ENCODE measurements around the gene CST11. TPM values are rescaled to one million over a fixed set of nuclear protein-coding genes. Genes with fewer than 3 reads are reported as not detected.

The CST11 gene
- total RNA-seq, 1 donor: not detected

- Histone ChIP-seq H4K20me1 (ENCODE audit: insufficient read depth, low read length) (no peaks in the 10 kb centered on the region), H3K27ac (ENCODE audit: low read depth, low read length) (no peak overlapping the region), H3K4me3 (ENCODE audit: insufficient read depth, low read length) (no peak overlapping the region), H3K27me3 (ENCODE audit: insufficient read depth, low read length) (no peaks in the 10 kb centered on the region), H3K79me2 (ENCODE audit: insufficient read depth, low read length) (no peaks in the 10 kb centered on the region), H3K9me3 (ENCODE audit: low read depth, low read length) (no peaks in the 10 kb centered on the region), H3K36me3 (ENCODE audit: insufficient read depth, low read length) (no peaks in the 10 kb centered on the region), H3K4me2 (ENCODE audit: insufficient read depth, low read length) (no peak overlapping the region), H3K4me1 (ENCODE audit: insufficient read depth, low read length) (no peaks in the 10 kb centered on the region), H2AFZ (ENCODE audit: low read length) (no peak overlapping the region)
- no peak for DNase-seq (ENCODE audit: insufficient read length, low spot score, missing footprints)
- TF ChIP-seq, protein P1, sequence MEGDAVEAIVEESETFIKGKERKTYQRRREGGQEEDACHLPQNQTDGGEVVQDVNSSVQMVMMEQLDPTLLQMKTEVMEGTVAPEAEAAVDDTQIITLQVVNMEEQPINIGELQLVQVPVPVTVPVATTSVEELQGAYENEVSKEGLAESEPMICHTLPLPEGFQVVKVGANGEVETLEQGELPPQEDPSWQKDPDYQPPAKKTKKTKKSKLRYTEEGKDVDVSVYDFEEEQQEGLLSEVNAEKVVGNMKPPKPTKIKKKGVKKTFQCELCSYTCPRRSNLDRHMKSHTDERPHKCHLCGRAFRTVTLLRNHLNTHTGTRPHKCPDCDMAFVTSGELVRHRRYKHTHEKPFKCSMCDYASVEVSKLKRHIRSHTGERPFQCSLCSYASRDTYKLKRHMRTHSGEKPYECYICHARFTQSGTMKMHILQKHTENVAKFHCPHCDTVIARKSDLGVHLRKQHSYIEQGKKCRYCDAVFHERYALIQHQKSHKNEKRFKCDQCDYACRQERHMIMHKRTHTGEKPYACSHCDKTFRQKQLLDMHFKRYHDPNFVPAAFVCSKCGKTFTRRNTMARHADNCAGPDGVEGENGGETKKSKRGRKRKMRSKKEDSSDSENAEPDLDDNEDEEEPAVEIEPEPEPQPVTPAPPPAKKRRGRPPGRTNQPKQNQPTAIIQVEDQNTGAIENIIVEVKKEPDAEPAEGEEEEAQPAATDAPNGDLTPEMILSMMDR (IDR thresholded peaks at IDR 0.05; ENCODE audit: extremely low read depth, low read depth, low read length): no peak
These were observed 8.5 kb upstream of the CST11 start for GRCh38 chr20:23461180-23461579.

DNA sequence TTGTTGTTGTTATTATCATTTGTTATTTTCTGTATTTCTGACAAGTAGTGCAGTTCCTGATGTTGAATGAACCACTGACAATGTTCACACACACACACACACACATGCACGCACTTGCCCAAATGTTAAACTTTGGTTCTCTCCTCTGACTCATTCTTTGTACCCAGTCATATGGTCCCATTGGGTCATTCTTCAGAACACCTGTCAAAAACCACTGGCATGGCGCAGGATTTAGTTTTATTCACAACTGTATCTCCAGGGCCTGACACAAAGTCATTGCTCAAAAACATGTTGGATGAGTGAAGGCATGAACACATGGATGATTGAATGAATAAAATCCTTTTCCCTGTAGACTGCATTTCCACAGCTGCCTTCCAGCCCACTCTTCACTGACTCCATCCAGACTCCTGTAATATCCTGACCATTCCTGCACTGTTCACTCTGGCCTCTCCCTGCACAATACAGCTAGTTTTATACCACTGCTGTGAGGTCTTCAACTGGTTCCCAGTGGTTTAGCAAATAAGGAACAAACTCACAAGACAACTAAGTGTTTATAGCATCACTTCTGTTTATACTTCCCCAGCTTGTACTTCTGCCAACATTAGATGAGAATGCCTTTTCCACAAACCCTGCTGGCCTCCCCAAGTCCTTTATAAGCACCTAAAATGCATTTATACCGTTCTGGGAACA, 6.9 kb upstream of the CST11 start:
- no peaks in the 10 kb centered on the region for H3K9me3 ChIP-seq (ENCODE audit: low read depth, low read length)
- H3K36me3 ChIP-seq (ENCODE audit: insufficient read depth, low read length): no peaks in the 10 kb centered on the region
- no peaks in the 10 kb centered on the region for H3K79me2 ChIP-seq (ENCODE audit: insufficient read depth, low read length)
- TF ChIP-seq, protein P1 (IDR thresholded peaks at IDR 0.05; ENCODE audit: extremely low read depth, low read depth, low read length): no peak
- no peak overlapping the region for H3K27ac ChIP-seq (ENCODE audit: low read depth, low read length)
- H4K20me1 ChIP-seq (ENCODE audit: insufficient read depth, low read length): no peaks in the 10 kb centered on the region
- H3K4me2 ChIP-seq (ENCODE audit: insufficient read depth, low read length): no peak overlapping the region
- no peak for DNase-seq (ENCODE audit: insufficient read length, low spot score, missing footprints)
- no peak overlapping the region for H3K4me3 ChIP-seq (ENCODE audit: insufficient read depth, low read length)
- no peaks in the 10 kb centered on the region for H3K4me1 ChIP-seq (ENCODE audit: insufficient read depth, low read length)
- H2AFZ ChIP-seq (ENCODE audit: low read length): no peak overlapping the region
- no peaks in the 10 kb centered on the region for H3K27me3 ChIP-seq (ENCODE audit: insufficient read depth, low read length)

DNA sequence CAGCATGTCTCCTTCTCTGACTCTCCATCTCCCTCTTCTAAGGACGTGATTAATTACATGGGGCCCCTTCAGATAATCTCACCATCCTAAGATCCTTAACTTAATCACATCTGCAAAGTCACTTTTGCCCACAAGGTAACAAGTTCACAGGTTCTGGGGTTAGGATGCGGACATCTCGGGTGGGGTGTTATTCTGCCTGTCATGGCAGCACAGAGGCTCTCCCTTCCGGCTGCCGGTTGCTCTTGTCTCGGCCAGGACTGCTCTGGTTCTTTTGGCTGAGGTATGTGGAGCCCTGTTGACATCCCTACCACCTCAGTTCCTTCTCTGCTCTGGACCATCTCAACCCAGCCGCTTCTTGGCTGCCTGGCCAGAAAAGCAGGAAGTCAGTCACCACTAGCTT, 4.2 kb upstream of the CST11 start:
- peaks cover 10% of the 10 kb centered on the region for H3K27me3 ChIP-seq (ENCODE audit: insufficient read depth, low read length)
- H3K9me3 ChIP-seq (ENCODE audit: low read depth, low read length): no peaks in the 10 kb centered on the region
- TF ChIP-seq, protein P1 (IDR thresholded peaks at IDR 0.05; ENCODE audit: extremely low read depth, low read depth, low read length): no peak
- H3K36me3 ChIP-seq (ENCODE audit: insufficient read depth, low read length): no peaks in the 10 kb centered on the region
- no peak overlapping the region for H3K4me3 ChIP-seq (ENCODE audit: insufficient read depth, low read length)
- H3K4me1 ChIP-seq (ENCODE audit: insufficient read depth, low read length): no peaks in the 10 kb centered on the region
- no peaks in the 10 kb centered on the region for H4K20me1 ChIP-seq (ENCODE audit: insufficient read depth, low read length)
- no peak overlapping the region for H2AFZ ChIP-seq (ENCODE audit: low read length)
- H3K79me2 ChIP-seq (ENCODE audit: insufficient read depth, low read length): no peaks in the 10 kb centered on the region
- DNase-seq (ENCODE audit: insufficient read length, low spot score, missing footprints): no peak
- no peak overlapping the region for H3K4me2 ChIP-seq (ENCODE audit: insufficient read depth, low read length)
- no peak overlapping the region for H3K27ac ChIP-seq (ENCODE audit: low read depth, low read length)

DNA sequence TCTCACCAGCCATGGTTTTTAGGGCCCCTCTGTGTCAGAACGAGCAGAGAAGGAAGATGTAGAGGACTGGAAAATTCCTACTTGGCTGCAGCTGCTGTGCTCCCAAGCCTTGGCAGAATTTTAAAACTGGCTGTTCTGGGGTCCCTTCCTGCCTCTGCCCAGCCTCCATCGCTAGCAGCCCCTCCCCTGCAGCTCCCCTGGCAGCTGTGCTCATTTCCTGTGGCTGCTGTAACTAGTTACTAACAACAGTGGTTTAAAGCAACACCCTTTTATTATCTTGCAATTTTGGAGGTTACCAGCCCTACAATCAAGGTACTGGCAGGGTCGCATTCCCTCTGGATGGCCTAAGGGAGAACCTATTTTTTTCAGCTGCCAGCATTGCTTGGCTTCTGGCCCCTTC, 3.7 kb upstream of the CST11 start:
- Histone ChIP-seq H3K79me2 (ENCODE audit: insufficient read depth, low read length) (no peaks in the 10 kb centered on the region), H3K27me3 (ENCODE audit: insufficient read depth, low read length) (peaks cover 10% of the 10 kb centered on the region), H3K27ac (ENCODE audit: low read depth, low read length) (no peak overlapping the region), H3K9me3 (ENCODE audit: low read depth, low read length) (no peaks in the 10 kb centered on the region), H4K20me1 (ENCODE audit: insufficient read depth, low read length) (no peaks in the 10 kb centered on the region), H3K4me1 (ENCODE audit: insufficient read depth, low read length) (no peaks in the 10 kb centered on the region), H3K36me3 (ENCODE audit: insufficient read depth, low read length) (no peaks in the 10 kb centered on the region), H2AFZ (ENCODE audit: low read length) (no peak overlapping the region), H3K4me3 (ENCODE audit: insufficient read depth, low read length) (no peak overlapping the region), H3K4me2 (ENCODE audit: insufficient read depth, low read length) (no peak overlapping the region)
- TF ChIP-seq, protein P1 (IDR thresholded peaks at IDR 0.05; ENCODE audit: extremely low read depth, low read depth, low read length): no peak
- DNase-seq (ENCODE audit: insufficient read length, low spot score, missing footprints): no peak
